Upper lobe of left lung (tissue), 6 donors: ENCODE data around the gene STK25. TPM values are rescaled to one million over a fixed set of nuclear protein-coding genes. Genes with fewer than 3 reads are reported as not detected.
A peak's percentile ranks its signal among the peaks of the same experiment; 100 is the strongest.

Source experiments
- ATAC-seq, 2 donors: fragments of 200-7000 bp; cut with Tn5 transposase; one replicate each; pipeline ENCODE4 v1.9.1; 2022; ENCODE audit warnings: mild to moderate bottlenecking in 2 of 2, moderate library complexity in 2 of 2; ENCODE audit not compliant: low FRiP score in 2 of 2
- DNase-seq, 2 donors: peaks; one replicate each; pipeline ENCODE4 v3.0.0-alpha.2; 2019 to 2020
- H3K27ac ChIP-seq, 4 donors: fragments of 200-600 bp; sonication (generic); one replicate each; pipeline ENCODE4 v1.5.1; 2016 to 2019
- H3K27me3 ChIP-seq, 4 donors: fragments of 200-600 bp; sonication (generic); one replicate each; pipeline ENCODE4 v1.5.1; 2017 to 2019
- H3K36me3 ChIP-seq, 4 donors: fragments of 200-600 bp; sonication (generic); one replicate each; pipeline ENCODE4 v1.5.1; 2016 to 2019
- H3K4me1 ChIP-seq, 4 donors: fragments of 200-600 bp; sonication (generic); one replicate each; pipeline ENCODE4 v1.5.1; 2018 to 2019
- H3K4me3 ChIP-seq, 4 donors: fragments of 200-600 bp; sonication (generic); one replicate each; pipeline ENCODE4 v1.5.1; 2017 to 2019; ENCODE audit warnings: mild to moderate bottlenecking in 2 of 4, moderate library complexity in 1 of 4
- H3K9me3 ChIP-seq, 4 donors: fragments of 200-600 bp; sonication (generic); one replicate each; pipeline ENCODE4 v1.5.1; 2018 to 2019
- EP300 ChIP-seq, 4 donors: sonication (generic); formaldehyde crosslinking; IDR thresholded peaks; one replicate each; pipeline ENCODE4 v1.5.1; 2017; ENCODE audit warnings: antibody characterized with exemption in 4 of 4, control low read depth in 2 of 4
- POLR2A ChIP-seq, 4 donors: fragments of 450-650 bp; IDR thresholded peaks; one replicate each; pipeline ENCODE4 v1.5.1; 2016 to 2017; ENCODE audit warnings: antibody characterized with exemption in 4 of 4, mild to moderate bottlenecking in 2 of 4
- POLR2AphosphoS5 ChIP-seq, 2 donors: sonication (generic); formaldehyde crosslinking; IDR thresholded peaks; one replicate each; pipeline ENCODE4 v1.5.1; 2017; ENCODE audit warnings: antibody characterized with exemption in 2 of 2
- WGBS, 2 donors: methylation state at CpG; one replicate each; pipeline ENCODE4 v1.1.5; 2017 to 2018; 5-methylcytosine and 5-hydroxymethylcytosine counted together
- total RNA-seq, 6 donors: library from RNA; depleted of rRNA in 4 of 6; stranded (reverse); fragments of >200 nt in 4 of 6; gene quantifications; one replicate each; pipeline versions ENCODE4 v1.1.0 to v1.2.1, GENCODE V29; 2016 to 2021
- TF ChIP-seq, protein P1 (sequence below), 6 experiments: fragments of 450-650 bp in 4 of 6; fragments of 200-600 bp in 2 of 6; sonication (generic) in 2 of 6; IDR thresholded peaks; one replicate each; pipeline ENCODE4 v1.5.1; 2016 to 2019; ENCODE audit warnings: antibody characterized with exemption in 6 of 6
- donor health status: DM: no; HTN: no; CAD: no; lungs with moderate emphysema.
- donor health status: DM: no; HTN: yes; CAD: no; lungs with severe emphysema.

Gene STK25
- total RNA-seq, 6 donors from 2014 or later = 97.3 to 351 (median 134) TPM

GRCh38 chr2:241479026-241479898 lies 29.1 kb downstream of the STK25 start:
- TF ChIP-seq POLR2A (IDR thresholded peaks at IDR 0.05) = no peak
- TF ChIP-seq EP300 (IDR thresholded peaks at IDR 0.05) = no peak
- no peak for TF ChIP-seq POLR2AphosphoS5 (IDR thresholded peaks at IDR 0.05)
- TF ChIP-seq, protein P1, sequence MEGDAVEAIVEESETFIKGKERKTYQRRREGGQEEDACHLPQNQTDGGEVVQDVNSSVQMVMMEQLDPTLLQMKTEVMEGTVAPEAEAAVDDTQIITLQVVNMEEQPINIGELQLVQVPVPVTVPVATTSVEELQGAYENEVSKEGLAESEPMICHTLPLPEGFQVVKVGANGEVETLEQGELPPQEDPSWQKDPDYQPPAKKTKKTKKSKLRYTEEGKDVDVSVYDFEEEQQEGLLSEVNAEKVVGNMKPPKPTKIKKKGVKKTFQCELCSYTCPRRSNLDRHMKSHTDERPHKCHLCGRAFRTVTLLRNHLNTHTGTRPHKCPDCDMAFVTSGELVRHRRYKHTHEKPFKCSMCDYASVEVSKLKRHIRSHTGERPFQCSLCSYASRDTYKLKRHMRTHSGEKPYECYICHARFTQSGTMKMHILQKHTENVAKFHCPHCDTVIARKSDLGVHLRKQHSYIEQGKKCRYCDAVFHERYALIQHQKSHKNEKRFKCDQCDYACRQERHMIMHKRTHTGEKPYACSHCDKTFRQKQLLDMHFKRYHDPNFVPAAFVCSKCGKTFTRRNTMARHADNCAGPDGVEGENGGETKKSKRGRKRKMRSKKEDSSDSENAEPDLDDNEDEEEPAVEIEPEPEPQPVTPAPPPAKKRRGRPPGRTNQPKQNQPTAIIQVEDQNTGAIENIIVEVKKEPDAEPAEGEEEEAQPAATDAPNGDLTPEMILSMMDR (IDR thresholded peaks at IDR 0.05) = no peak
- H3K27ac ChIP-seq = no peak overlapping the region
- ATAC-seq (no peak), DNase-seq (peak in 1 of 2 donors; percentile 46)
- no peaks in the 10 kb centered on the region for H3K4me1 ChIP-seq
- no peak overlapping the region for H3K4me3 ChIP-seq
- H3K9me3 ChIP-seq = no peaks in the 10 kb centered on the region
- H3K36me3 ChIP-seq = peaks cover 0 to 42% (median 7%) of the 10 kb centered on the region in 4 donors
- H3K27me3 ChIP-seq = no peaks in the 10 kb centered on the region
- WGBS, 2 donors = 93 to 95% methylated on average over 10 to 18 of the region's 18 CpGs

DNA sequence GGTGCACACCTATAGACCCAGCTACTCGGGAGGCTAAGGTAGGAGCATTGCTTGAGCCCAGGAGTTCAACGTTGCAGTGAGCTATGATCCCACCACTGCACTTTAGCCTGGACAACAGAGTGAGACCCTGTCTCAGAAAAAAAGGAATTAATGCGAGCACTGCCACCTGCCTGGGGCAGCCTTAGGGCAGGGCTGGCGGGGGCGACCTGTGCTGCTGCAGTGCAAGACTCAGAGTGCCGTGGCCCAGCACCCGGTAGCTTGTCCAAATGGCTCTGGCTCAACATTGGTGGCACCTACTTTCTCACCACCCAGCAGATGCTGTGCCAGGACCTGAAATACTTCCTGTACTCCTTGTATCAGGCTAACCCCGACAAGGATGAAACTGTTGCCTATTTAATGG lies 30.2 kb downstream of the STK25 start:
- H3K9me3 ChIP-seq = no peaks in the 10 kb centered on the region
- H3K27me3 ChIP-seq = no peaks in the 10 kb centered on the region
- no peak overlapping the region for H3K27ac ChIP-seq
- DNase-seq (peak in 1 of 2 donors; percentile 59), ATAC-seq (no peak)
- 93 to 95% methylated on average over 6 to 8 of the region's 8 CpGs for WGBS, 2 donors
- H3K4me3 ChIP-seq = no peak overlapping the region
- H3K36me3 ChIP-seq = peaks cover 0 to 31% (median 6%) of the 10 kb centered on the region in 4 donors
- TF ChIP-seq, protein P1 (IDR thresholded peaks at IDR 0.05) = no peak
- TF ChIP-seq EP300 (IDR thresholded peaks at IDR 0.05) (no peak), POLR2AphosphoS5 (IDR thresholded peaks at IDR 0.05) (no peak), POLR2A (IDR thresholded peaks at IDR 0.05) (no peak)
- H3K4me1 ChIP-seq = no peaks in the 10 kb centered on the region

- no peak overlapping the region for H3K27ac ChIP-seq
- H3K4me3 ChIP-seq = no peak overlapping the region
- TF ChIP-seq, protein P1 (IDR thresholded peaks at IDR 0.05) = no peak
- TF ChIP-seq EP300 (IDR thresholded peaks at IDR 0.05) (no peak), POLR2A (IDR thresholded peaks at IDR 0.05) (no peak), POLR2AphosphoS5 (IDR thresholded peaks at IDR 0.05) (no peak)
- WGBS, 2 donors = 76 to 94% methylated on average over 3 of the region's 3 CpGs
- no peak for ATAC-seq
- no peaks in the 10 kb centered on the region for H3K27me3 ChIP-seq
- no peak for DNase-seq
- peaks cover 0 to 31% (median 5%) of the 10 kb centered on the region in 4 donors for H3K36me3 ChIP-seq
- H3K9me3 ChIP-seq = no peaks in the 10 kb centered on the region
- no peaks in the 10 kb centered on the region for H3K4me1 ChIP-seq
Measured at GRCh38 chr2:241475267-241475666, 33.1 kb downstream of the STK25 start.

GRCh38 chr2:241473399-241473798 lies 35.0 kb downstream of the STK25 start:
- Histone ChIP-seq H3K36me3 (peaks cover 0 to 24% (median 2%) of the 10 kb centered on the region in 4 donors), H3K9me3 (no peaks in the 10 kb centered on the region), H3K27ac (no peak overlapping the region), H3K27me3 (no peaks in the 10 kb centered on the region), H3K4me1 (no peaks in the 10 kb centered on the region), H3K4me3 (no peak overlapping the region)
- TF ChIP-seq POLR2A (IDR thresholded peaks at IDR 0.05) = no peak
- TF ChIP-seq, protein P1 (IDR thresholded peaks at IDR 0.05) = no peak
- WGBS, 2 donors = 95 to 100% methylated on average over 1 to 3 of the region's 3 CpGs
- DNase-seq (no peak), ATAC-seq (no peak)
